IMR-90 (cell line): Measurements from ENCODE around the gene PITRM1. TPM values are rescaled to one million over a fixed set of nuclear protein-coding genes. Genes with fewer than 3 reads are reported as not detected.

Experiments
- ATAC-seq: fragments of 200-7000 bp; cut with Tn5 transposase; 2 replicates; pipeline ENCODE4 v1.9.1; 2020; ENCODE audit warnings: low read depth, mild to moderate bottlenecking, moderate library complexity
- BruUV-seq: library from RNA; stranded (reverse); fragments of 400-500 nt; replicated peaks from 2 replicates; lab custom pipeline; 2021; lab: Mats Ljungman, UMichigan
- CTCF ChIA-PET: fragments of 300-600 bp; formaldehyde crosslinking; extraction: SDS; loops from one replicate; lab custom pipeline; 2021; ENCODE audit warnings: antibody characterized with exemption; lab: Yijun Ruan, JAX
- POLR2A ChIA-PET: fragments of 300-600 bp; sonication (Branson Sonifier 250); formaldehyde crosslinking; loops from one replicate; lab custom pipeline; 2022; ENCODE audit warnings: antibody characterized with exemption; ENCODE audit not compliant: unreplicated experiment; lab: Charles Lee
- DNase-seq: peaks from one replicate; pipeline ENCODE4 v3.0.0; 2013
- H2AFZ ChIP-seq: replicated peaks from 2 replicates; pipeline ENCODE3; 2013; ENCODE audit warnings: low read length, mild to moderate bottlenecking; ENCODE audit not compliant: poor library complexity
- H2AK5ac ChIP-seq: 2 replicates; pipeline ENCODE4 v1.6.1; 2013; ENCODE audit warnings: low read depth, low read length, inconsistent platforms
- H2AK9ac ChIP-seq: replicated peaks from 2 replicates; pipeline ENCODE3; 2013; ENCODE audit warnings: mild to moderate bottlenecking, low read depth, low read length, moderate library complexity; ENCODE audit not compliant: poor library complexity
- H2BK120ac ChIP-seq: 2 replicates; pipeline ENCODE4 v1.6.1; 2013; ENCODE audit warnings: low read depth, low read length, inconsistent platforms
- H2BK15ac ChIP-seq: 3 replicates; pipeline ENCODE4 v1.6.1; 2013; ENCODE audit warnings: low read depth, low read length, inconsistent platforms
- H2BK20ac ChIP-seq: 2 replicates; pipeline ENCODE4 v1.6.1; 2013; ENCODE audit warnings: low read depth, mild to moderate bottlenecking, inconsistent platforms, low read length, moderate library complexity
- H2BK5ac ChIP-seq: 2 replicates; pipeline ENCODE4 v1.6.1; 2013; ENCODE audit warnings: mild to moderate bottlenecking, low read depth, low read length, inconsistent platforms; ENCODE audit not compliant: poor library complexity, severe bottlenecking
- H3K14ac ChIP-seq: replicated peaks from 2 replicates; pipeline ENCODE4 v1.6.1; 2013; ENCODE audit warnings: low read depth, low read length, inconsistent platforms
- H3K18ac ChIP-seq: 2 replicates; pipeline ENCODE4 v1.6.1; 2013; ENCODE audit warnings: low read depth, low read length, control low read depth
- H3K23ac ChIP-seq: 2 replicates; pipeline ENCODE4 v1.6.1; 2013; ENCODE audit warnings: low read depth, low read length, inconsistent platforms
- H3K27ac ChIP-seq: 2 replicates; pipeline ENCODE4 v1.5.1; 2013; ENCODE audit warnings: mild to moderate bottlenecking, control low read depth, low read length; ENCODE audit not compliant: insufficient read depth
- H3K27me3 ChIP-seq: 2 replicates; pipeline ENCODE4 v1.6.1; 2013; ENCODE audit warnings: low read length; ENCODE audit not compliant: control insufficient read depth, insufficient read depth
- H3K36me3 ChIP-seq: 2 replicates; pipeline ENCODE4 v1.6.1; 2013; ENCODE audit warnings: low read length, mixed read lengths; ENCODE audit not compliant: control insufficient read depth, insufficient read depth
- H3K4ac ChIP-seq: 2 replicates; pipeline ENCODE4 v1.6.1; 2013; ENCODE audit warnings: low read depth, low read length, inconsistent platforms
- H3K4me1 ChIP-seq: 2 replicates; pipeline ENCODE4 v1.6.1; 2013; ENCODE audit warnings: low read length, mixed read lengths; ENCODE audit not compliant: control insufficient read depth, insufficient read depth
- H3K4me2 ChIP-seq: 2 replicates; pipeline ENCODE4 v1.6.1; 2013; ENCODE audit warnings: low read depth, mild to moderate bottlenecking, control low read depth, low read length, moderate library complexity
- H3K4me3 ChIP-seq: 2 replicates; pipeline ENCODE4 v1.5.1; 2013; ENCODE audit warnings: low read depth, mild to moderate bottlenecking, control low read depth, low read length, moderate library complexity; ENCODE audit not compliant: insufficient read depth
- H3K56ac ChIP-seq: 2 replicates; pipeline ENCODE4 v1.6.1; 2013; ENCODE audit warnings: low read length, inconsistent platforms; ENCODE audit not compliant: insufficient read depth; ENCODE audit errors: extremely low read depth
- H3K79me1 ChIP-seq, 2 experiments: 2 replicates each; pipeline ENCODE4 v1.6.1; 2013; ENCODE audit warnings: low read length in 2 of 2, inconsistent platforms in 1 of 2, low read depth in 1 of 2
- H3K9ac ChIP-seq: 2 replicates; pipeline ENCODE4 v1.6.1; 2013; ENCODE audit warnings: low read depth, low read length, control low read depth
- H3K9me1 ChIP-seq: 2 replicates; pipeline ENCODE4 v1.6.1; 2013; ENCODE audit warnings: low read length, inconsistent platforms; ENCODE audit not compliant: insufficient read depth
- H3K9me3 ChIP-seq: 2 replicates; pipeline ENCODE4 v1.6.1; 2013; ENCODE audit warnings: low read length; ENCODE audit not compliant: control insufficient read depth, insufficient read depth
- H4K20me1 ChIP-seq: 2 replicates; pipeline ENCODE4 v1.6.1; 2013; ENCODE audit warnings: low read length, inconsistent platforms; ENCODE audit not compliant: insufficient read depth
- H4K5ac ChIP-seq: 2 replicates; pipeline ENCODE4 v1.6.1; 2013; ENCODE audit warnings: mild to moderate bottlenecking, low read depth, low read length, control low read depth
- H4K8ac ChIP-seq, 2 experiments: 2 replicates each; pipeline ENCODE4 v1.6.1; 2013; ENCODE audit warnings: low read depth in 2 of 2, low read length in 2 of 2, control low read depth in 1 of 2, inconsistent platforms in 1 of 2
- H4K91ac ChIP-seq: 2 replicates; pipeline ENCODE4 v1.6.1; 2013; ENCODE audit warnings: low read depth, low read length, inconsistent platforms; ENCODE audit not compliant: insufficient read depth
- MAFK ChIP-seq: IDR thresholded peaks from 2 replicates; pipeline ENCODE4 v1.6.1; 2012; ENCODE audit warnings: low read depth, low read length, improper control_type of control experiment
- USF2 ChIP-seq: fragments of 150-350 bp; IDR thresholded peaks from 2 replicates; pipeline ENCODE4 v1.6.1; 2017; ENCODE audit warnings: mild to moderate bottlenecking, antibody characterized with exemption, low read length, low read depth
- WGBS, 2 experiments: methylation state at CpG; one replicate each; pipeline versions ENCODE4 v1.1.5 to v1.1.7; 2013; ENCODE audit warnings: missing lambda C conversion rate in 2 of 2; ENCODE audit not compliant: insufficient read length in 1 of 2; ENCODE audit errors: extremely low coverage in 2 of 2; 5-methylcytosine and 5-hydroxymethylcytosine counted together
- dilution Hi-C: fragments of 300-500 bp; cut with HindIII; formaldehyde crosslinking; loops from one replicate; pipeline ENCODE4 v1.14.3; 2018; ENCODE audit warnings: low sequenced_read_pairs; ENCODE audit not compliant: unreplicated experiment
- in situ Hi-C: fragments of 300-500 bp; cut with MboI; formaldehyde crosslinking; loops from 3 replicates; pipeline ENCODE4 v1.14.3; 2019; ENCODE audit warnings: low sequenced_read_pairs, inconsistent platforms, mixed read lengths
- intact Hi-C: fragments of 100-400 bp; cut with micrococcal nuclease; formaldehyde crosslinking; loops from 2 replicates; pipeline ENCODE4 v1.10.0; 2022
- polyA plus RNA-seq, 3 experiments: library from polyadenylated mRNA; depleted of rRNA; stranded (reverse); fragments of >200 nt; gene quantifications; 2 replicates each; pipeline ENCODE4 v1.2.3, GENCODE V29; 2012; ENCODE audit warnings: low replicate concordance in 1 of 3
- total RNA-seq: library from RNA; depleted of rRNA; stranded (reverse); fragments of >200 nt; gene quantifications from 2 replicates; pipeline ENCODE4 v1.2.3, GENCODE V29; 2012
- TF ChIP-seq, protein P1 (sequence below): conservative IDR thresholded peaks from 2 replicates; pipeline ENCODE4 v1.5.1; 2012; ENCODE audit warnings: mild to moderate bottlenecking, low read depth, low read length, improper control_type of control experiment

PITRM1 gene
- total and polyA plus RNA-seq, 2 of the 4 experiments (the other 2 are of a cell fraction) = 97.1 to 124 TPM

- ChIA-PET POLR2A (no interaction called here), CTCF (no interaction called here)
- Histone ChIP-seq H3K4me3 (no peak overlapping the region), H2BK5ac (no peak overlapping the region), H4K91ac (no peak overlapping the region), H3K4me1 (peaks cover 2% of the 10 kb centered on the region; the same call in 1 of the 2 replicates), H3K56ac (no peak overlapping the region), H4K5ac (no peak overlapping the region), H3K9me1 (0 out of 2 replicates have a peak, but pooled peaks cover 3% of the 10 kb centered on the region), H2BK20ac (no peak overlapping the region), H2AK9ac (no peak overlapping the region), H3K36me3 (peaks cover 78% of the 10 kb centered on the region), H3K27ac (no peak overlapping the region), H3K27me3 (no peaks in the 10 kb centered on the region), H3K4ac (no peak overlapping the region), H2BK15ac (no peak overlapping the region), H3K9me3 (no peaks in the 10 kb centered on the region), H3K18ac (no peak overlapping the region), H4K20me1 (no peaks in the 10 kb centered on the region; the same call in 1 of the 2 replicates), H3K23ac (no peak overlapping the region), H2AK5ac (no peak overlapping the region), H3K14ac (no peak overlapping the region), H2BK120ac (no peak overlapping the region), H3K79me1 (peaks cover 8 to 12% of the 10 kb centered on the region in 2 experiments; a peak in 3 of 4 replicates), H2AFZ (no peak overlapping the region), H3K4me2 (no peak overlapping the region), H4K8ac (no peak overlapping the region), H3K9ac (no peak overlapping the region)
- dilution Hi-C loops (no loop called here), in situ Hi-C loops (no loop called here), intact Hi-C loops (no loop called here)
- TF ChIP-seq MAFK (no peak), USF2 (no peak)
- TF ChIP-seq, protein P1, sequence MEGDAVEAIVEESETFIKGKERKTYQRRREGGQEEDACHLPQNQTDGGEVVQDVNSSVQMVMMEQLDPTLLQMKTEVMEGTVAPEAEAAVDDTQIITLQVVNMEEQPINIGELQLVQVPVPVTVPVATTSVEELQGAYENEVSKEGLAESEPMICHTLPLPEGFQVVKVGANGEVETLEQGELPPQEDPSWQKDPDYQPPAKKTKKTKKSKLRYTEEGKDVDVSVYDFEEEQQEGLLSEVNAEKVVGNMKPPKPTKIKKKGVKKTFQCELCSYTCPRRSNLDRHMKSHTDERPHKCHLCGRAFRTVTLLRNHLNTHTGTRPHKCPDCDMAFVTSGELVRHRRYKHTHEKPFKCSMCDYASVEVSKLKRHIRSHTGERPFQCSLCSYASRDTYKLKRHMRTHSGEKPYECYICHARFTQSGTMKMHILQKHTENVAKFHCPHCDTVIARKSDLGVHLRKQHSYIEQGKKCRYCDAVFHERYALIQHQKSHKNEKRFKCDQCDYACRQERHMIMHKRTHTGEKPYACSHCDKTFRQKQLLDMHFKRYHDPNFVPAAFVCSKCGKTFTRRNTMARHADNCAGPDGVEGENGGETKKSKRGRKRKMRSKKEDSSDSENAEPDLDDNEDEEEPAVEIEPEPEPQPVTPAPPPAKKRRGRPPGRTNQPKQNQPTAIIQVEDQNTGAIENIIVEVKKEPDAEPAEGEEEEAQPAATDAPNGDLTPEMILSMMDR = no peak
- WGBS, 2 experiments = no CpG with 5 or more reads among the region's 8 CpGs
- no peak for DNase-seq
- no peak for ATAC-seq
- no TSS peak for BruUV-seq
Observed at GRCh38 chr10:3146289-3146688, 26.3 kb downstream of the PITRM1 start.
